Non-pigmented ciliary epithelial cell (primary cell): ENCODE results near the gene ZNF205.
"Not testable (repeated sequence)": the region's sequence is repeated elsewhere in the genome, so short reads cannot be mapped to it uniquely, and the experiment has no call there.

Experiments
- DNase-seq: peaks from one replicate; pipeline ENCODE4 v3.0.0-alpha.2; 2010; ENCODE audit warnings: low read depth

ZNF205 gene

DNA sequence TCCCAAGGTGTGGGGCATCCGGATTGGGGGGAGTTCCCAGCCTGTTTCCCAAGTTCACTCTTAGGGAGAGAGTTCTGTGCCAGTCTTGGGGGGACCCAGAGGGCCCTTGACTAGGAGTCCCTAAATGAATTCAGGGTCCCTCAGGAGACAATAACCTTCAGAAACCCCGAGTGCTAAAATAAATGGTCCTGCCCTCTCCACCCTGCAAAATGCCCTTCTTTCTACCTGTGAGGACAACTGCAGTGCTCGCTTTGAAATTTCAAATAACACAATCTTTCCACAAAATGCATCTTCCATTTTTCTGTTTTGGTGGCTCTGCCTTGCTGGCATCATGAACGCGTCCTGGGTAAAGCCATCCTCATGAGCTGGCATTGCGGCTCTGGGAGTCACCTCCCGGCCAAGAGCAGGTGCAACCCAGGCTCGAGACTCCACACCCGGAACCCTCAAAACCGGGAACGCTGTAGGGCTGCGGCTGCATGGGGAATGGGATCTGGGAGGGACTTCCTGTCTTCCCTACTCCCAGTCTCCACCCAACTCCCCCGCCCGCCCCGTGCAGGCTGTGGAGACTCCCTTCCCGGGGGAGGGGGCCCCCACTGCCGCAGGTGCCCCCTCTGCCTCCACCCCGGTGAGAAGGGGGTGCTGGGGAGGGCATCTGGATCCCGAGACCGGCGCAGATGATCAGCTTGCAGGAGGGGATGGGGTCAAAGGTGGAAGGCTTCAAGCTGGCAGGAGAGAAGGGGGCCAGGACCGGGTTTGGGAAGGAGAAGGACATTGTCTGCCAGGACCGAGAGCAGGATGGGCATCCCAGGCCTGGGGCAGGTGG is at the start of gene ZNF205:
TSS of gene ZNF205 (plus strand) at position 529 of the 823 bp plus-strand sequence. CDS start 845 bp downstream, outside the sequence.
- no peak for DNase-seq

DNA sequence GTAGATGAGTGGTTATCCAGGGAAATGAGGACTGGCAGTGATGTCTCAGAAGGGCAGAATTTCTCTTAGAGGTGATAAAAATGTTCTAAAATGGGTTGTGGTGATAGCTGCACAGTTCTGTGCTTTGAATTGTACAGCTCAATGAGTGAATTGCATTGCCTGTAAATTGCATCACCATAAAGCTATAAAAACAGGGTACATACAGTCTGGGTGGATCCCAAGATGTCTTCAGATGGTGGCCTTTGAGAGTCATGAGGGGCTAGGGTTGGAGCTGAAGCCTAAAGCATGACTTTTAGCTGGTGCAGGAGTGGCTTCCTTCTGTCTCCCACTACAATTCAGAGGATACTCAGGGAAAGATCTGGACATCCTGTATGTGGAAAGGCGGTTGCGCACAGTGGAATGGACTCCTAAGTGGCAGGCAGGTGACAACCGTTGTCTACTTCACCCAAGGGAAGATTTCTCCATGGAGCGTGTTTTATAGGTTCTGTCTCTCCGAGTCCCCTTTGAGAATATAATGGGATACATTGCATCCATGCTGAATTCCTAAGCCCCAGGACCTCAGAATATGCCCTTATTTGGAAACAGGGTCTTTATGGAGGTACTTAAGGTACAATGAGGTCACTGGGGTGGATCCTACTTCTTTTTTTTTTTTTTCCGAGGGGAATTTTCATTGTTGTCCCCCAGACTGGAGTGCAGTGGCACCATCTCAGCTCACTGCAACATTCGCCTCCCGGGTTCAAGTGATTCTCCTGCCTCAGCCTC is 48.6 kb upstream of the ZNF205 start:
- no peak for DNase-seq

- DNase-seq, result peak; percentile 67
Observed at GRCh38 chr16:3065069-3065741, 47.2 kb upstream of the ZNF205 start, which contains the start of gene IL32. Gene IL32 (plus strand): TSS chr16:3065640. CDS start chr16:3065812, 172 bp downstream.

GRCh38 chr16:3065742-3066439 is 46.5 kb upstream of the ZNF205 start:
- no peak for DNase-seq

DNA sequence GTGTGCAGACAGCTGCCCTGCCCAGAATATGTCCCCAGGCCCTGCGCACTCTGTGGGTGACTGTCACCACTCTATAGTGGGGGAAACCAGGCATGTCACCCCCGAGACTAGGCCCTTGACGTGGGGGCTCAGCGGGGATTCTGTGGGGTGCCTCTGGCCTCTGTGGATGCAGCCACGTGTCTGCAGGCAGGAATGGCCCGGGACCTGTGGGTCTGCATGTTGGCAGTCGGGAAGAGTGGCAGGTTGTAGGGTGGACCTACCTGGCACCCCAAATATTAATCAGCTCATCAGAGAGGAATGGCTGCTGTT is 46.0 kb upstream of the ZNF205 start:
- no peak for DNase-seq

GRCh38 chr16:3068487-3068886 is 43.9 kb upstream of the ZNF205 start:
- no peak for DNase-seq

DNA sequence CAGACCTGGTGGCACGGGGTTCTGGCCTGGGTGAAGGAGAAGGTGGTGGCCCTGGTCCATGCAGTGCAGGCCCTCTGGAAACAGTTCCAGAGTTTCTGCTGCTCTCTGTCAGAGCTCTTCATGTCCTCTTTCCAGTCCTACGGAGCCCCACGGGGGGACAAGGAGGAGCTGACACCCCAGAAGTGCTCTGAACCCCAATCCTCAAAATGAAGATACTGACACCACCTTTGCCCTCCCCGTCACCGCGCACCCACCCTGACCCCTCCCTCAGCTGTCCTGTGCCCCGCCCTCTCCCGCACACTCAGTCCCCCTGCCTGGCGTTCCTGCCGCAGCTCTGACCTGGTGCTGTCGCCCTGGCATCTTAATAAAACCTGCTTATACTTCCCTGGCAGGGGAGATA is 43.2 kb upstream of the ZNF205 start:
- not testable (repeated sequence) for DNase-seq

GRCh38 chr16:3070608-3071111 is 41.7 kb upstream of the ZNF205 start:
- DNase-seq, result no peak

DNA sequence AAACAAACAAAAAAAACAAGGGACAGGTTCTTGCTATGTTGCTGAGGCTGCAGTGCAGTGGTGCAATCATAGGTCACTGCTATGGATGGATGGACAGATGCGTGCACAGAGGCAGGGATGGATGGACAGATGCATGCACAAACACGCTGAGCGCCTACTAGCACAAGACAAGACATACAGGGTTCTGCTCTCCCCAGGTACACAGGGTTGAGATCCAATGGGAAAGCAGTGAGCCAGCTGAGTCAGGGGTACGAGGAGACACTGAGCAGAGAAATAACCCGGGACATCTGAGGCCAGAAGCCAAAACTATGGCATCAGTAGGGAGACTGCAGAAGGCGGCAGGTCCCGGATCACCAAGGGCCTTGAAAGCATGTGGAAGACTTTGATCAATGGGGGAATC is 40.7 kb upstream of the ZNF205 start:
- DNase-seq, result no peak

GRCh38 chr16:3072148-3072547 is 40.2 kb upstream of the ZNF205 start:
- DNase-seq, result not testable (repeated sequence)

GRCh38 chr16:3072576-3073263 is 39.7 kb upstream of the ZNF205 start:
- DNase-seq, result not testable (repeated sequence)

GRCh38 chr16:3073448-3073847 is 38.9 kb upstream of the ZNF205 start:
- no peak for DNase-seq

GRCh38 chr16:3074860-3075522 is 37.4 kb upstream of the ZNF205 start:
- DNase-seq, result no peak

- no peak for DNase-seq
Observed at GRCh38 chr16:3075523-3075915, 36.9 kb upstream of the ZNF205 start.

DNA sequence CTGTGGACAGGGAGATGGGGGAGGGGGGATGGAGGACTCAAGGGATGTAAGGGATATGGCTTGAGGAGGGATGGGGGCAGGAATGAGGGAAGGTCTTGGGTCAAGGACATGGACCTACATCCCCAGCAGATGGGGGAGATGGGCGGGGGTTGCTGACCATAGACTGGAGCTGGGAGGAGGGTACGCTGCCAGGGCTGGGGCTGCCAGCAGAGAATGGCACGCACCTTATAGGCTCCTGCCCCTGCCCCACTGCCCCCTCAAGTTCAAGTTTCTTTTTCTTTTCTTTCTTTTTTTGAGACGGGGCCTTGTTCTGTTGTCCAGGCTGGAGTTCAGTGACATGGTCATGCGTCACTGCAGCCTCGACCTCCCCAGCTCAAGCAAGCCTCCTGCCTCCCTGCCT is 36.4 kb upstream of the ZNF205 start:
- DNase-seq, result not testable (repeated sequence)

- no peak for DNase-seq
Observed at GRCh38 chr16:3076577-3076976, 35.8 kb upstream of the ZNF205 start.

- DNase-seq, result no peak
Observed at GRCh38 chr16:3080024-3080423, 32.4 kb upstream of the ZNF205 start.

- DNase-seq, result not testable (repeated sequence)
Observed at GRCh38 chr16:3081957-3082356, 30.4 kb upstream of the ZNF205 start.

GRCh38 chr16:3083408-3083807 is 29.0 kb upstream of the ZNF205 start:
- not testable (repeated sequence) for DNase-seq

DNA sequence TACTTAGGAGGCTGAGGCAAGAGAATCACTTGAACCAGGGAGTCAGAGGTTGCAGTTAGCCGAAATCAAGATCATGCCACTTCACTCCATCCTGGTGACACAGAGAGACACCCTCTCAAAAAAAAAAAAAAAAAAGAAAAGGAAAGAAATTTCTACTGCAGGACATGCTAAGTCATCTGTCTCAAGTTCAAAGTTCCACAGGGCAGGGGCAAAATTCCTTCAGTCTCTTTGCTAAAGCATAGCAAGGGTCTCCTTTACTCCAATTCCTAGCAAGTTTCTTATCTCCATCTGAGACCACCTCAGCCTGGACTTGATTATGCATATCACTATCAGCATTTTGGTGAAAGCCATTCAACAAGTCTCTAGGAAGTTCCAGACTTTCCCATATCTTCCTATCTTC is 27.9 kb upstream of the ZNF205 start:
- no peak for DNase-seq
